ENCODE results near the gene DNAI1.

- TF ChIP-seq RCOR1 (IDR thresholded peaks at IDR 0.05; ENCODE audit: low read depth, low read length) = no peak
- TF ChIP-seq POLR2A (IDR thresholded peaks at IDR 0.05; ENCODE audit: low read length) = peak; percentile 78
- TF ChIP-seq HDAC2 (IDR thresholded peaks at IDR 0.05) = no peak
- TF ChIP-seq RFX5 (IDR thresholded peaks at IDR 0.05) = no peak
- TF ChIP-seq CTCF (IDR thresholded peaks at IDR 0.05) = no peak
- no peak for TF ChIP-seq CHD2 (IDR thresholded peaks at IDR 0.05; ENCODE audit: low read length, partially characterized antibody)
- TF ChIP-seq CEBPB (IDR thresholded peaks at IDR 0.05) = no peak
- no peak for TF ChIP-seq ELK1 (IDR thresholded peaks at IDR 0.05; ENCODE audit: low read depth, low read length)
- no peak for TF ChIP-seq RAD21 (conservative IDR thresholded peaks at IDR 0.05 in 1 of 2, IDR thresholded peaks at IDR 0.05 in 1 of 2)
- no peak for TF ChIP-seq HMGXB4 (CRISPR knock-in tag; IDR thresholded peaks at IDR 0.05; ENCODE audit: borderline replicate concordance)
- TF ChIP-seq USF2 (IDR thresholded peaks at IDR 0.05) = no peak
- TF ChIP-seq ZFP36 (IDR thresholded peaks at IDR 0.05; ENCODE audit: borderline replicate concordance, partially characterized antibody) = no peak
- TF ChIP-seq MAFK (IDR thresholded peaks at IDR 0.05; ENCODE audit: partially characterized antibody) = peak; percentile 84
- TF ChIP-seq HOXA7 (CRISPR knock-in tag; IDR thresholded peaks at IDR 0.05) = no peak
These were observed at the start of gene DNAI1, which contains the start of gene FAM219A for GRCh38 chr9:34458013-34458958.
